AG09309 (cell line): ENCODE results near the gene ADAM15.

Experiments used
- DNase-seq: peaks from one replicate; pipeline ENCODE4 v3.0.0-alpha.2; 2010; ENCODE audit warnings: low read depth
- H3K4me3 ChIP-seq: 2 replicates; pipeline ENCODE4 v1.5.1; 2011; ENCODE audit warnings: mild to moderate bottlenecking, low read depth, low read length, moderate library complexity; ENCODE audit not compliant: control insufficient read depth
- TF ChIP-seq, protein P1 (sequence below): IDR thresholded peaks from 2 replicates; pipeline ENCODE4 v1.5.1; 2011; ENCODE audit warnings: mild to moderate bottlenecking, low read depth, low read length, inconsistent platforms; ENCODE audit not compliant: insufficient read depth, control insufficient read depth; ENCODE audit errors: missing control alignments

The ADAM15 gene

DNA sequence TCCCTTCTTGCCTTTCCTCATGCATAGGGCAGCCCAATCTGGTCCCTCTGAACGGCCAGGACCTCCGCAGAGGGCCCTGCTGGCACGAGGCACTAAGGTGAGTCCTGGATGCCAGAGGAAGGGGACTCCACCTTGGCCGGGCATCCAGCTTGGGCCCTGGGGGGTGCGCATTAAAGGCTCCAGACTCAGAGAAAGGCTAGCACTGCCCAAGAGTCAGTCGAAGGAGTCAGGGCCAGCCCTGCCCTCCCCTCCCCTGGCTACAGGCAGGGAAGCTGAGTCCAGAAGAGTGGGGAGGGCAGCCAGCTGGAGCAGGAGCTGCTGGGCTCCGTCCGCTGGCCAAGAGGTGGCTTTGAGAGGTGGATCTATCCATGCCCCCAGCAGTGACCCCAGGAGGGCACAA lies 9.6 kb downstream of the ADAM15 start:
- TF ChIP-seq, protein P1, sequence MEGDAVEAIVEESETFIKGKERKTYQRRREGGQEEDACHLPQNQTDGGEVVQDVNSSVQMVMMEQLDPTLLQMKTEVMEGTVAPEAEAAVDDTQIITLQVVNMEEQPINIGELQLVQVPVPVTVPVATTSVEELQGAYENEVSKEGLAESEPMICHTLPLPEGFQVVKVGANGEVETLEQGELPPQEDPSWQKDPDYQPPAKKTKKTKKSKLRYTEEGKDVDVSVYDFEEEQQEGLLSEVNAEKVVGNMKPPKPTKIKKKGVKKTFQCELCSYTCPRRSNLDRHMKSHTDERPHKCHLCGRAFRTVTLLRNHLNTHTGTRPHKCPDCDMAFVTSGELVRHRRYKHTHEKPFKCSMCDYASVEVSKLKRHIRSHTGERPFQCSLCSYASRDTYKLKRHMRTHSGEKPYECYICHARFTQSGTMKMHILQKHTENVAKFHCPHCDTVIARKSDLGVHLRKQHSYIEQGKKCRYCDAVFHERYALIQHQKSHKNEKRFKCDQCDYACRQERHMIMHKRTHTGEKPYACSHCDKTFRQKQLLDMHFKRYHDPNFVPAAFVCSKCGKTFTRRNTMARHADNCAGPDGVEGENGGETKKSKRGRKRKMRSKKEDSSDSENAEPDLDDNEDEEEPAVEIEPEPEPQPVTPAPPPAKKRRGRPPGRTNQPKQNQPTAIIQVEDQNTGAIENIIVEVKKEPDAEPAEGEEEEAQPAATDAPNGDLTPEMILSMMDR: no peak
- DNase-seq: no peak
- no peak overlapping the region for H3K4me3 ChIP-seq

DNA sequence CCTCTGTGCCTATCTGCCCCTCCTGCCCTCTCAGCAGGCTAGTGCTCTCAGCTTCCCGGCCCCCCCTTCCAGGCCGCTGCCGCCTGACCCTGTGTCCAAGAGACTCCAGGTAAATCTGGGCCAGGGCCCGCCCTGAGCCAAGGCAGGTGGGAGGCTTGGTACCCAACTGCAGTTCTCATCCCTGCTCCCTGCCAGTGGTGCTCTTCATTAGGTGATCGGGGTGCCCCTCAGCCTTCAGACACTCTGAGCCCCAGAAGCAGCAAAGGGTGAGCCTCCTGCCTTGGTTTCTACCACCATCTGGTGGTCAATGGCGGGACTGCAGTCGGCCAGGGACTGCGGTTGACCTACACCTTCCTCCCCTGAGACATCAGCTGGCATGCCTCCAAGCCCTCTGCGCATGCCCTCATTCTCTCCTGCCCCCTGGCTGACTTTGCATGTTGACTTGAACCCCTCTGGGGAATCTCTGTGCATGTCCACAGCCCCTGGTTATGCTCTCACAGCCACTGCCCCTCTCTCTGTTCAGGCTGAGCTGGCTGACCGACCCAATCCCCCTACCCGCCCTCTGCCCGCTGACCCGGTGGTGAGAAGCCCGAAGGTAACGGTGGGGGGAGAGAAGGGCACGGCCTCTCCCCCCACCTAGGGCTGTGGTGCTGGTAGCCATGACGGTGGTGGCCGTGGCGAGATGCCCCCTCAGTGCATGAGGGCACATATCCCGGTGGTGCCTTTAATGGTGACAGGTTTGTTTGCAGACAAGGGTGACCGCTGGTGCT lies 10.4 kb downstream of the ADAM15 start:
- H3K4me3 ChIP-seq: no peak overlapping the region
- DNase-seq: no peak
- TF ChIP-seq, protein P1: peak; percentile 99

DNA sequence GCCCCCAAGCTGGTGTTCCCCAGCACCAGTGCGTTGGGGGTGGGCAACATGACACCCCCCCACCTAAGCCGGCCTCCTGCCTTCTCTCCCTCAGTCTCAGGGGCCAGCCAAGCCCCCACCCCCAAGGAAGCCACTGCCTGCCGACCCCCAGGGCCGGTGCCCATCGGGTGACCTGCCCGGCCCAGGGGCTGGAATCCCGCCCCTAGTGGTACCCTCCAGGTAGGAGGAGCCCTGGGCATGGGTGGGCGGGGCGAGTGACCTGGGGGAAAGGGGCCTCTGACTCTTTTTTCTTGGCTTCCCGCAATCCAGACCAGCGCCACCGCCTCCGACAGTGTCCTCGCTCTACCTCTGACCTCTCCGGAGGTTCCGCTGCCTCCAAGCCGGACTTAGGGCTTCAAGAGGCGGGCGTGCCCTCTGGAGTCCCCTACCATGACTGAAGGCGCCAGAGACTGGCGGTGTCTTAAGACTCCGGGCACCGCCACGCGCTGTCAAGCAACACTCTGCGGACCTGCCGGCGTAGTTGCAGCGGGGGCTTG lies 11.1 kb downstream of the ADAM15 start:
- DNase-seq: no peak
- H3K4me3 ChIP-seq: no peak overlapping the region
- TF ChIP-seq, protein P1: no peak

DNA sequence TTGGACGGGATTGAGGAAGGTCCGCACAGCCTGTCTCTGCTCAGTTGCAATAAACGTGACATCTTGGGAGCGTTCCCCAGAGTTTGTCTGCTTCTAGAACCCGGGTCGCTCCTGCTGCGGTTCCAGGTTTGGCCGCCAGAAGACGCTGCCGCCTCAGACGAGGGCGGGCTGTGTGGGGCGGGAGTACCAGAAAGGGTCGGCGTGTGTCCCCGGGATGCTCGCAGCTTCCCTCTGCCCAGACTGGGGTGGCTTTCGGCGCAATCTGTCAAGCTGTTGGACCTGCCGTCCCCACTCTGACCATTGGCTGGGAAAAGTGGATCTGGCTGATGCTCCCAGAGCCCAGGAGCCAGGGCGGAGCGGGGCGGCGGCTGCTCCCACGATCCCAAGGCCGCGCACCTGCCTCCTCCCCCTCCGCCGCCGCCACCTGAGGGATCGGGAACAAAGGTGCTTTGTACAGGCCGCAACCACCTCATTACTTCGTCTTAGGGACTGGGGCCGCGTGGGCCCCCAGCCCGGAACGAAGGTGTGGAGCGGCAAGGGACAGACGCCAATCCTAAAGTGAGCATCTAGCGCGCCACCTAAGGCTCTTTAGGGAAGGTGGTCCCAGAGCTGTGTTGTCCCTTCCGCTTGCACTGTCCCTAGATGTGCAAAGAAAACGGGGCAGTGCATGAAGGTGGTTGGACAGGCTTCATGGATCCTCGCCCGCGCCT lies 11.7 kb downstream of the ADAM15 start:
- TF ChIP-seq, protein P1: peak; percentile 73
- no peak for DNase-seq

GRCh38 chr1:155063550-155064110 lies 12.5 kb downstream of the ADAM15 start, which contains the start of gene EFNA4:
TSS of gene EFNA4 (plus strand) at chr1:155063740. CDS start at chr1:155063824, 84 bp downstream.
- H3K4me3 ChIP-seq: peak within 1 kb of the TSS; percentile 81
- DNase-seq: no peak
- TF ChIP-seq, protein P1: no peak

More for the DNA sequence above, 11.7 kb downstream of the ADAM15 start:
- H3K4me3 ChIP-seq: peak overlapping the region; percentile 81

DNA sequence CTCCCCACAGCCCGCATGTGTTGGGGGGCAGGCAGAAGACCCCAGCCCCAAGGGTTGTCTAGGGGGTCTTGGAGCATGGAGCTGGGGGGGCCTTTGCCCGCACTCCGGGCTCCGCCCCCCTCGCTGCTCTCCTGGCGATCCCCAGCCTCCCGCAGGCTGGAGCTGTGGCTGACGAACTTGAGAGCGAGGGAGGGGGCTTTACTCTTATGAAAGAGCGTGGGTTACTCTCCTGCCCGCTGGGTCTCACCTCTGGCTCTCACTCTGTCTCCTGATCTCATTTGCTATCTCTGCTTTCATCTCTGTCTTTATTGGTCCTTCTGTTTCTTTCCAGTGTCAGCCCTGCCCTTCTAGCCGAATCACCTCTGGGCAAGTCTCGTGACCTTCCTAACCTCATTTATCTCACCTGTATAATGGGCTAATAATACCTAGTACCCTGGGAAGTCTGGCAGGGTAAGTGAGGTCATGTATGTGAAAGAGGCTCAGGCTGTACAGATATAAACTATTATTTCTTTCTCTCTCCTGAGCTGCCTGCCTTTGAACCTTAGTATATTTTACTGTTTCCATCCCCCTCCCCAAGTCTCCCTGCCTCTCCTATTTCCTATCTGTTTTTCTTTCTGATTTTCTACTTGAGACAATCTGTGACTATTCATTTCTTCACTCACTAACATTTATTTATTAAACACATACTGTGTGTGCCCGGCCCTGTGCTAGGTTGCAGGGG lies 13.2 kb downstream of the ADAM15 start:
- H3K4me3 ChIP-seq: peak overlapping the region; percentile 81
- TF ChIP-seq, protein P1: no peak
- DNase-seq: no peak
